ENCODE data around the gene PTPN1.
A peak's percentile ranks its signal among the peaks of the same experiment; 100 is the strongest.

DNA sequence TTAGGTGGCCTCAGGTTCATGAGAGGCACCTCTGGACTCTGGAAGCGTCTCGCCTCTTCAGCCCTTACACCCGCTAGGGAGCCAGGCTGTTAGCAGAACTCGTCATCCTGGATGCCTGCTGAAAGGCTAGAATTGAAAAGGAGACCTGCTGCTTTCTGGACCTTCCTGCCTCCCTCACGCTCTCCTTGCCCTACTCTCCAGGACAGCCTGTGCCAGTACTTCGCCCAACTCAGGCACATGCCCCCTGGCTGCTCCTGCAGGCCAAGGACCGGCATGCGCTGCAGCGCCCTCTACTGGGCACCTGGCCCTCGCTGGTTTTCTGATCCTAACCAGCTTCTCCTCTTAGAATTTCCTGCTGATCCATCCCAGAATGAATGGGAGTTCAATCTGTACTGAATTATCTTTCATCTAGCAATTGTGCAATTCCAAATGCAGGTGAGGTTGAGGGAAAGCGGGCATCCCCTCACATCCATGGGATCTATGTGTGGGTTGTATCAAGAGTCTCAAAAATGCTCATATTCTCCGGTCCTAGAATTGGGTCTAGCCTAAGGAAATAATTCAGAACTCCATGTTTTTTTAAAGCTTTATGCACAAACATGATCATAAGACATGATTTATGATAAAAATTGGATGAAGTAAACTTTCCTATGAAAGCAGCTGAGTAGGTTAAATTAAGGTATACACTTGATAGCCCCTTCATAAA is 78.0 kb downstream of the PTPN1 start:
- TF ChIP-seq CTCF (conservative IDR thresholded peaks at IDR 0.05; ENCODE audit: low read length) (peak; percentile 99), EZH2phosphoT487 (IDR thresholded peaks at IDR 0.05; ENCODE audit: borderline replicate concordance) (no peak)
